Effector memory CD4-positive, alpha-beta T cell (primary cell): ENCODE results near the gene MAGEF1.

Source experiments
- DNase-seq, 3 donors: peaks; one replicate each; pipeline ENCODE4 v3.0.0-alpha.2; 2020
- H3K27ac ChIP-seq: 2 replicates; pipeline ENCODE4 v1.7.0; 2013; ENCODE audit warnings: mild to moderate bottlenecking, low read length, moderate library complexity; ENCODE audit not compliant: insufficient read depth, poor library complexity, severe bottlenecking
- H3K27me3 ChIP-seq: replicated peaks from 2 replicates; pipeline ENCODE4 v1.7.0; 2013; ENCODE audit warnings: mild to moderate bottlenecking, low read length; ENCODE audit not compliant: insufficient read depth, control insufficient read depth, poor library complexity, severe bottlenecking
- H3K36me3 ChIP-seq: 2 replicates; pipeline ENCODE4 v1.7.0; 2013; ENCODE audit warnings: mild to moderate bottlenecking, low read length, moderate library complexity; ENCODE audit not compliant: control insufficient read depth, insufficient read depth
- H3K4me1 ChIP-seq: 2 replicates; pipeline ENCODE4 v1.7.0; 2013; ENCODE audit warnings: low read length, mild to moderate bottlenecking; ENCODE audit not compliant: control insufficient read depth, insufficient read depth, poor library complexity, severe bottlenecking
- H3K4me3 ChIP-seq: 2 replicates; pipeline ENCODE4 v1.7.0; 2013; ENCODE audit warnings: low read length, low read depth, mild to moderate bottlenecking; ENCODE audit not compliant: insufficient read depth, poor library complexity, severe bottlenecking
- H3K9me3 ChIP-seq: 2 replicates; pipeline ENCODE4 v1.7.0; 2013; ENCODE audit warnings: mild to moderate bottlenecking, low read length, moderate library complexity; ENCODE audit not compliant: control insufficient read depth

The MAGEF1 gene

DNA sequence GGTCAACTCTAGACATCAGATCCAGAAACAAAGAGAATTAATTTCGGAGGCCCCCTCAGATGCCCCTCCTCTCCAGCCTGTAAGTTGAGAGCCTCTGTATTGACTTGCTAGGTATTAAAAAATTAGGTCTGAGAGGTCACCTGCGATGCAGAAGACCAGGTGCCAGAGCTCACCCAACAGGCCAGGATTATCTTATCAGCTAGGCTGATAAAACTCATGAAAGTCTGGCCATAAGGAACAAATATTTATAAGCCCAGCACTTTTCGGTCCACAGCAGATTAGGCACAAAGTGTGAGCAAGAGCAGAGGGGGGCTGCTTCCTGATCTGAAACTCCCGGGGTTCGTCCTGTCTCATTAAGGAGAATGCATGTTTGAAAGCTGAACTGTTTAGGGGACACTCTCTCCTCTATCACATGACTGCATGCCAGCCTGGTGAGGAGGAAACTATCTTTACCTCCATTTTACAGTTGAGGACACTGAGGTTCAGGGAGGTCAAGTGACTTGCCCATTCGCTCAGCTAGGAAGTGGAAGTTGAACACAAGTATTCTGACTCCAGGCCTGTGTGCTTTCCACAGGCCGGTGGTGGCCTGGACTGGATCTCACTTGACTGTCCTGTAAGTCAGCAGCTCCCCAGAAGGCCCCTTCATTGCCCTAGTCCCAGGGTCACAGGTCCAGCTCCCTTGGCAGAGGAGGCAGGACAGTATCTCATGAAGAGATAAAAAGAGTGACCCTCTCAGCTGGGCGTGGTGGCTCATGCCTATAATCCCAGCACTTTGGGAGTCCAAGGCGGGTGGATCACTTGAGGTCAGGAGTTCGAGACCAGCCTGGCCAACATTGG lies 39.6 kb upstream of the MAGEF1 start:
- H3K36me3 ChIP-seq, result no peaks in the 10 kb centered on the region
- no peaks in the 10 kb centered on the region for H3K4me1 ChIP-seq
- no peaks in the 10 kb centered on the region for H3K9me3 ChIP-seq
- H3K27me3 ChIP-seq, result no peaks in the 10 kb centered on the region
- H3K27ac ChIP-seq, result no peak overlapping the region
- no peak overlapping the region for H3K4me3 ChIP-seq
- no peak for DNase-seq

DNA sequence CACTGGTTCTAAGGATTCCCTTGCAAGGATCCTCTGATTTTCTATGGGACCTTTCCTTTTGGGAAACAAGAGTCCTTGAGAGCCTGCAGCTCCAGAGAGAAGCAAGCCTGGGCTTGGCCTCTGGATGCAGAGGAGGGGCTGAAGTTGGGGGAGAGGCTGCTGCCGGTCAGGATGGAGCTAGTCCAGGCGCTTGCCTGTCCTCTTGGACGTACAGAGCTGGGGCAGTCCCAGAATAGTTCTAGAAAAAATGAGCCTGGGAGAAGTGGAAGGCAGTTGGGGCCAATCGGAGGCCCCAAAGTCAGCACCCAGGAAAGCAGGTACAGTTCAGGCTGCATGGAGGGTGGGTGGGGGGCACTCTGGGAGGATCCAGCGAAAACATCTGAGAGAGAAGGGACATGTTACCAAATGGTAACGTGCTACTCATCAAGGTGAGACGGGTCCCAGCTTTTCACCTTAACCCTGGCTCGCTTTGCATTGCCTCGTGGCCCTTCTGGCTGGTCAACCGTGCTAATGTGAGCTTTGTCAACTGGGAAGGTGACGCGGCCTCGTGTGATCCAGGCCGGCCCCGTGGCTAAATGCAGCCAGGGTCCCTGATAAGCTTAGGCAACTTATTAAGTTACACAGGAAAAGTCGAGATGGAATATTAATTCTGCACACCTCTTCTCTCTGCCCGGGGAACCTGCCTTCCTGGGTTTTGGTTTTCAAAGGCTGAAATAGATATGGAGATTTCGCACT lies 38.7 kb upstream of the MAGEF1 start:
- no peaks in the 10 kb centered on the region for H3K36me3 ChIP-seq
- no peaks in the 10 kb centered on the region for H3K4me1 ChIP-seq
- DNase-seq, result no peak
- H3K9me3 ChIP-seq, result no peaks in the 10 kb centered on the region
- no peaks in the 10 kb centered on the region for H3K27me3 ChIP-seq
- H3K27ac ChIP-seq, result no peak overlapping the region
- H3K4me3 ChIP-seq, result no peak overlapping the region

GRCh38 chr3:184749168-184749744 lies 37.4 kb upstream of the MAGEF1 start:
- Histone ChIP-seq H3K27me3 (no peaks in the 10 kb centered on the region), H3K9me3 (no peaks in the 10 kb centered on the region), H3K36me3 (no peaks in the 10 kb centered on the region), H3K4me1 (no peaks in the 10 kb centered on the region), H3K27ac (no peak overlapping the region), H3K4me3 (no peak overlapping the region)
- DNase-seq, result no peak

DNA sequence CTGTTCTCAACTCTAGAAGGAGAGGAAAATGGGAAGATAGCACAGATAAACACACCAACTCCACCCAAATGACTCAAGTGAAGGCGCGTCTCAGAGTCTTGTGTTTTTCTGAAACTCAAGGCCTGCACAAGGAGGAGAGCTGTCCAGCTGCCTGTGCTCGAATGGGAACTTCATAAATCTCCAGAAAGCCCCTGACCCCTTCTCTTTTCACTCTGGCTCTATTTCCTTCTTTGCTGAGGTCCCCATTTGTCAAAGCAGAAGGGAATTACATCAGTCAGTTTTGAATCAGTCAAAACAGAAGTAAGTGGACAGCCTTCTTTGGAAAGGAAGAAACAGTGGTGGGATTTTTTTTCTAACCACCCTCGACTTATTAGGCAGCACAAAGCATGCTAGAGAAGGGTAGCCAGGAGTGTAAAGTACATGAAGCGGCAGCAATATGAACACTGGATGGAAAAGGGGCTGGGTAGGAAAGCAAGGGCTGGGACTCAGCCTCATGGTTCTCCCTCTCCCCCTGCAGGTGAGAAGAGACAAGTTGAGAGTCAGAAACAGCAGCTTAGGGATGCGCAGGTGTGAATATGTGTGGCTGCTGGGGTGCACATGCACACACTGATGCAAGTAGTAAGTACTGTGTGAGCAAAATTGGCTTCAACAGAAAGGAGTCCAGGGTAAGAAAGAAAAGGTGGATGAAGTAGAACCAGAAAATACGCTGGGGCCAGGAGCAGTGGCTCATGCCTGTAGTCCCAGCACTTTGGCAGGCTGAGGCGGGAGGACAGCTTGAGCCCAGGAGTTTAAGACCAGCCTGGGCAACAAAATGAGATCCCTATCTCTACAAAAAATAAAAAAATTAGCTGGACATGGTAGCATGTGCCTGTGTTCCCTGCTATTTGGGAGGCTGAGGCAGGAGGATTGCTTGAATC lies 36.6 kb upstream of the MAGEF1 start:
- H3K4me1 ChIP-seq, result no peaks in the 10 kb centered on the region
- DNase-seq, result no peak
- H3K36me3 ChIP-seq, result no peaks in the 10 kb centered on the region
- no peaks in the 10 kb centered on the region for H3K9me3 ChIP-seq
- no peaks in the 10 kb centered on the region for H3K27me3 ChIP-seq
- H3K27ac ChIP-seq, result no peak overlapping the region
- no peak overlapping the region for H3K4me3 ChIP-seq

DNA sequence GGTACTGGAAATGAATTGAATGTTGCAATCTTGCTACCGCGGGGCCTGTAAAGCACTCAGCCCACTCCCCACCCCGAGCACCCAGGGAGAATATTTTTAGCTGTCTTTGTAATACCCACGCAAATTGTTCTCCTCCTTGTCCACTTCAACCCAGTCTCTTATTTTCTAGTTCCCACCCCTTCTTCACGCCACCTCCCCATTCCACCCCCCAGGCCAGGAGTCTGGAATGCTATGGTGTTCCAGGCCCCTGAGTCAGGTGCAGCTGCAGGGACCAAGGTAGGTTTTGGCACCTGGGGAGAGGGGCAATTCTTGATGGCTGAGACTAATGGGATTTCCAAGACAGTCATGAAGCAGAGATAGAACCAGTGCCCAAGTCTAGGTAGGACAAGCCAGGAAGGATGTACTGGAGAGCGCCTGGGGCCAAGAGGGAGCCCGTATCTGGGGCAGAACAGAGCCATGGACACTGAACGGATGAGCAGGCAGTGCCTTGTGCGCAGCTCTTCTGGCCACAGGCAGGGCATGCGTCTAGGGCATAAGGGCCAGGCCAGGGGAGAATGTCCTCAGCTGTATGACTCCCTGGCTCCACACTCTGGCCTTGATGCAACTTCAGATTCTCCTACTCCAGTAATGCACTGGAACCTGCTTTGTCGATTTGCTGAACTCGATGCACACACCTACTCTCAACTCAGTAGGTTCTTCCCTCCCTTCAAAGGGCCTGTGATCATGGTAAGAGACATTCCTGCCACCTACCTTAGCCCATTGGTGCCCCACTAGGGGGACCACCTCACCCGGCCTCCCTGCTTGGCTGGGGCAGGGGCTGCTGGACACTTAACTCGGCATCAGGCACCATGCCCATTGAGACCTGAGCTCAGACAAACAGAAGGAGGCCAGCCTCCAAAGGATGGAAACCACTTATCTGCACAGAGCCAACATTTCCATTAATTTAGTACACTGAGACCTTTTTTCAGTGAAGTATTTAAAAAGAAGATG lies 34.6 kb upstream of the MAGEF1 start:
- H3K27ac ChIP-seq, result no peak overlapping the region
- no peaks in the 10 kb centered on the region for H3K27me3 ChIP-seq
- H3K4me1 ChIP-seq, result no peaks in the 10 kb centered on the region
- no peaks in the 10 kb centered on the region for H3K36me3 ChIP-seq
- H3K9me3 ChIP-seq, result no peaks in the 10 kb centered on the region
- DNase-seq, result no peak
- H3K4me3 ChIP-seq, result no peak overlapping the region

DNA sequence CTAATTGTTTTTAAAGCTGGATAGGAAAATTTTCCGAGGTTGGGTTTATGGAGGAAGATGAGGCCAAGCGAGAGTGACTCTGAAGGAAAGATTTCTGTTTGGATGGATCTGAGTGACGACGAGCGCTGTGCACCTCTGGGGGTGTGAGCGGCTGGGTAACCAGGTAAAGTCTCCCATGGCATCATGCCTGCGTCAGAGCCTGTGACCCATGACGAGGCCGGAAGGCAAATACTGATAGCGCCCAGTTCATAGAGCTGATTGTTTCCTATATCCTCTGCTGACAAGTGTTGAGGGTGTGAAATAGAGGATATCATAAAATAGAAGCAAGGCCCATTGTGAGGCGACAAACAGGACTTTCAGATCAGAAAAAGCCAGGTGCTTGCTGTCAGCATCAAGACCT lies 33.7 kb upstream of the MAGEF1 start:
- Histone ChIP-seq H3K27me3 (peaks cover 4% of the 10 kb centered on the region), H3K4me1 (no peaks in the 10 kb centered on the region), H3K36me3 (no peaks in the 10 kb centered on the region), H3K9me3 (no peaks in the 10 kb centered on the region), H3K4me3 (no peak overlapping the region), H3K27ac (no peak overlapping the region)
- no peak for DNase-seq

GRCh38 chr3:184743248-184743647 lies 31.4 kb upstream of the MAGEF1 start:
- H3K4me3 ChIP-seq, result no peak overlapping the region
- H3K27ac ChIP-seq, result no peak overlapping the region
- no peaks in the 10 kb centered on the region for H3K4me1 ChIP-seq
- H3K9me3 ChIP-seq, result no peaks in the 10 kb centered on the region
- no peaks in the 10 kb centered on the region for H3K36me3 ChIP-seq
- DNase-seq, result no peak
- H3K27me3 ChIP-seq, result peaks cover 4% of the 10 kb centered on the region

DNA sequence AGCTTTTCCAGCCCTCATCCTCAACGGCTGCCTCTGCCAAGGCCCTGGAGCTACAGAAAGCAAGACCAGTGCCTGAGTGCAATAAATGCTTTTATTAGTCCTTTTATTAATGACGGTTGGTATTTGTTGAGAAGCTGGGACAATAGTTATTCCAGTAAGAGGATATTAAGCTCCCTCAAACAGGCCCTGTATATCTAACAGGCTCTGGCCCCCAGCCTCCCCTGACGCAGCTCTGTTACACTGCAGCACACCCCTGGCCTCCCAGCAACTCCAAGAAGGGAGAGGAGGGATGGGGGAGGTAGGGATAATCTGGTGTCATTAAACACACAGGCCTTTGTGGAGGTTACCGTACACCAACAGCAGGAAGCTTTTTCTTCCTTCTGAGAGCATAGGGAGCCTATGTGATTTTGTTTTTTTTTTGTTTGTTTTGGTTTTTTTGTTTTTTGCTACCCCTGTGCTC lies 30.8 kb upstream of the MAGEF1 start:
- Histone ChIP-seq H3K9me3 (no peaks in the 10 kb centered on the region), H3K4me1 (no peaks in the 10 kb centered on the region), H3K27ac (no peak overlapping the region), H3K27me3 (peaks cover 4% of the 10 kb centered on the region), H3K36me3 (no peaks in the 10 kb centered on the region), H3K4me3 (no peak overlapping the region)
- no peak for DNase-seq
